MM.1S (cell line): ENCODE results near the gene ZNF320.

Source experiments
- CTCF ChIP-seq: fragments of 300-600 bp; sonication (generic); IDR thresholded peaks from 2 replicates; pipeline ENCODE4 v1.5.1; 2016; ENCODE audit warnings: antibody characterized with exemption, low read length, mixed read lengths
- EZH2 ChIP-seq: fragments of 300-600 bp; sonication (generic); optimal IDR thresholded peaks from 2 replicates; pipeline ENCODE3; 2017; ENCODE audit warnings: low read depth, mild to moderate bottlenecking, antibody characterized with exemption, low read length, mixed read lengths
- EZH2phosphoT487 ChIP-seq: fragments of 300-600 bp; sonication (generic); IDR thresholded peaks from 2 replicates; pipeline ENCODE4 v1.6.1; 2018; ENCODE audit warnings: antibody characterized with exemption, low read length

DNA sequence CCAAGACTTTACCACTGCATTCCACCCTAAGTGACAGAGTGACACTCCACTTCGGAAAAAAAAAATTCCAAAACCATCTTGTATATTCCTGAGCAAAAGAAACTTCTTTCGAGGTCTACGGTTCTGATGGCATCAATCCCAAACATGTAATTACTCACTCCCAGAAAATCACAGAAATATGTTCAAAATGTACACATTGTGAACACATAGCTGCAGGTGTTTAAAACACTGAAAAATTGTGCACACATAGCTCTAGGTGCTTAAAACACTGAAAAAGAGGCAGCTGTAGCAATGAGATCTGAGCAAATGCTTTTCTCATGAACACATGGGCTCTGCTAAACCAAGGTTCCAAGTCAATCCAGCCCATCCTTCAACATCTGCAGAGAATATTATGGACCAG is 26.0 kb downstream of the ZNF320 start:
- TF ChIP-seq CTCF, result no peak
- TF ChIP-seq EZH2phosphoT487, result no peak
- no peak for TF ChIP-seq EZH2
